Peyer's patch (tissue), 4 donors: ENCODE results near the gene DAAM2. TPM values are rescaled to one million over a fixed set of nuclear protein-coding genes. Genes with fewer than 3 reads are reported as not detected.

Source experiments
- DNase-seq, 3 donors: peaks; one replicate each; pipeline ENCODE4 v3.0.0-alpha.2; 2017 to 2019
- H3K27ac ChIP-seq, 4 donors: fragments of 200-600 bp; sonication (generic); one replicate each; pipeline ENCODE4 v1.5.1; 2016 to 2019
- H3K27me3 ChIP-seq, 2 donors: fragments of 200-600 bp; sonication (generic); one replicate each; pipeline ENCODE4 v1.5.1; 2019
- H3K36me3 ChIP-seq, 3 donors: fragments of 200-600 bp; sonication (generic); one replicate each; pipeline ENCODE4 v1.5.1; 2016 to 2019
- H3K4me1 ChIP-seq, 4 donors: fragments of 200-600 bp; sonication (generic); one replicate each; pipeline ENCODE4 v1.5.1; 2016 to 2019
- H3K4me3 ChIP-seq, 4 donors: fragments of 200-600 bp; sonication (generic); 1 replicate in 3 of 4; 2 replicates in 1 of 4; pipeline ENCODE4 v1.5.1; 2016 to 2019; ENCODE audit warnings: mild to moderate bottlenecking in 1 of 4
- H3K9me3 ChIP-seq, 4 donors: fragments of 200-600 bp; sonication (generic); one replicate each; pipeline ENCODE4 v1.5.1; 2016 to 2019; ENCODE audit warnings: mild to moderate bottlenecking in 1 of 4
- CTCF ChIP-seq, 6 experiments: fragments of 450-650 bp in 4 of 6; fragments of 200-600 bp in 2 of 6; sonication (generic) in 1 of 6; IDR thresholded peaks; one replicate each; pipeline ENCODE4 v1.5.1; 2017 to 2019; ENCODE audit warnings: antibody characterized with exemption in 6 of 6, mild to moderate bottlenecking in 3 of 6, moderate library complexity in 1 of 6
- POLR2A ChIP-seq, 2 donors: fragments of 450-650 bp; IDR thresholded peaks; one replicate each; pipeline ENCODE4 v1.5.1; 2017; ENCODE audit warnings: antibody characterized with exemption in 2 of 2, mild to moderate bottlenecking in 2 of 2, moderate library complexity in 2 of 2
- total RNA-seq, 4 donors: library from RNA; depleted of rRNA; stranded (reverse); fragments of >200 nt; gene quantifications; one replicate each; pipeline ENCODE4 v1.1.0, GENCODE V29; 2016

Gene DAAM2
- total RNA-seq, 4 donors from 2014 or later, result 8.8 to 178 (median 22.5) TPM

- DNase-seq, result no peak
- no peaks in the 10 kb centered on the region for H3K36me3 ChIP-seq
- H3K4me3 ChIP-seq, result no peak overlapping the region
- no peak for TF ChIP-seq POLR2A (IDR thresholded peaks at IDR 0.05)
- TF ChIP-seq CTCF (IDR thresholded peaks at IDR 0.05), result no peak
- H3K27me3 ChIP-seq, result no peaks in the 10 kb centered on the region
- no peaks in the 10 kb centered on the region for H3K9me3 ChIP-seq
- peaks cover 0 to 19% (median 0%) of the 10 kb centered on the region in 4 donors for H3K4me1 ChIP-seq
- H3K27ac ChIP-seq, result no peak overlapping the region
These were observed 52.7 kb downstream of the DAAM2 start for GRCh38 chr6:39844866-39845265.

- TF ChIP-seq CTCF (IDR thresholded peaks at IDR 0.05), result no peak
- no peak for TF ChIP-seq POLR2A (IDR thresholded peaks at IDR 0.05)
- peak in 1 of 3 donors; percentile 51 for DNase-seq
- peak overlapping the region in 1 of 4 donors; percentile 22 for H3K27ac ChIP-seq
- H3K36me3 ChIP-seq, result no peaks in the 10 kb centered on the region
- H3K4me1 ChIP-seq, result peaks cover 0 to 31% (median 0%) of the 10 kb centered on the region in 4 donors
- H3K9me3 ChIP-seq, result no peaks in the 10 kb centered on the region
- H3K27me3 ChIP-seq, result no peaks in the 10 kb centered on the region
- no peak overlapping the region for H3K4me3 ChIP-seq
These were observed 55.0 kb downstream of the DAAM2 start for GRCh38 chr6:39847221-39847620.

- Histone ChIP-seq H3K4me1 (peaks cover 0 to 32% (median 0%) of the 10 kb centered on the region in 4 donors), H3K27ac (peak overlapping the region in 1 of 4 donors; percentile 5), H3K36me3 (no peaks in the 10 kb centered on the region), H3K9me3 (no peaks in the 10 kb centered on the region), H3K27me3 (no peaks in the 10 kb centered on the region), H3K4me3 (no peak overlapping the region)
- DNase-seq, result no peak
- no peak for TF ChIP-seq POLR2A (IDR thresholded peaks at IDR 0.05)
- TF ChIP-seq CTCF (IDR thresholded peaks at IDR 0.05), result no peak
These were observed 56.0 kb downstream of the DAAM2 start for GRCh38 chr6:39848171-39848570.

GRCh38 chr6:39849228-39849627, 57.1 kb downstream of the DAAM2 start:
- no peak for DNase-seq
- Histone ChIP-seq H3K4me1 (peaks cover 0 to 32% (median 0%) of the 10 kb centered on the region in 4 donors), H3K4me3 (no peak overlapping the region), H3K36me3 (no peaks in the 10 kb centered on the region), H3K27ac (peak overlapping the region in 2 of 4 donors; percentile 46 to 50), H3K27me3 (no peaks in the 10 kb centered on the region), H3K9me3 (no peaks in the 10 kb centered on the region)
- TF ChIP-seq POLR2A (IDR thresholded peaks at IDR 0.05), result no peak
- no peak for TF ChIP-seq CTCF (IDR thresholded peaks at IDR 0.05)

GRCh38 chr6:39849764-39850163, 57.6 kb downstream of the DAAM2 start:
- Histone ChIP-seq H3K36me3 (no peaks in the 10 kb centered on the region), H3K4me3 (no peak overlapping the region), H3K27ac (peak overlapping the region in 2 of 4 donors; percentile 46 to 50), H3K27me3 (no peaks in the 10 kb centered on the region), H3K4me1 (peaks cover 0 to 32% (median 0%) of the 10 kb centered on the region in 4 donors), H3K9me3 (no peaks in the 10 kb centered on the region)
- TF ChIP-seq POLR2A (IDR thresholded peaks at IDR 0.05) (no peak), CTCF (IDR thresholded peaks at IDR 0.05) (no peak)
- DNase-seq, result no peak
